ENCODE results near the gene VAV2.

Gene VAV2

GRCh38 chr9:133824802-133825186, 167.3 kb downstream of the VAV2 start:
- peaks cover 12% of the 10 kb centered on the region for H3K36me3 ChIP-seq (ENCODE audit: low read depth)
- no peak overlapping the region for H3K27ac ChIP-seq (ENCODE audit: poor library complexity, severe bottlenecking)
- TF ChIP-seq CTCF (IDR thresholded peaks at IDR 0.05; ENCODE audit: poor library complexity, severe bottlenecking): no peak
- H3K4me1 ChIP-seq (ENCODE audit: insufficient read depth, poor library complexity, severe bottlenecking): no peaks in the 10 kb centered on the region
- ATAC-seq (ENCODE audit: low read depth) (no peak), DNase-seq (ENCODE audit: low spot score) (no peak)
- no peak overlapping the region for H3K4me3 ChIP-seq (ENCODE audit: severe bottlenecking)
- H3K27me3 ChIP-seq (ENCODE audit: insufficient read depth, poor library complexity, severe bottlenecking): no peaks in the 10 kb centered on the region
- no peaks in the 10 kb centered on the region for H3K9me3 ChIP-seq (ENCODE audit: severe bottlenecking)

- H3K4me1 ChIP-seq (ENCODE audit: insufficient read depth, poor library complexity, severe bottlenecking): no peaks in the 10 kb centered on the region
- DNase-seq (ENCODE audit: low spot score) (no peak), ATAC-seq (ENCODE audit: low read depth) (no peak)
- H3K27me3 ChIP-seq (ENCODE audit: insufficient read depth, poor library complexity, severe bottlenecking): no peaks in the 10 kb centered on the region
- peaks cover 8% of the 10 kb centered on the region for H3K36me3 ChIP-seq (ENCODE audit: low read depth)
- no peaks in the 10 kb centered on the region for H3K9me3 ChIP-seq (ENCODE audit: severe bottlenecking)
- H3K27ac ChIP-seq (ENCODE audit: poor library complexity, severe bottlenecking): no peak overlapping the region
- H3K4me3 ChIP-seq (ENCODE audit: severe bottlenecking): no peak overlapping the region
- no peak for TF ChIP-seq CTCF (IDR thresholded peaks at IDR 0.05; ENCODE audit: poor library complexity, severe bottlenecking)
Observed at GRCh38 chr9:133824106-133824801, 167.9 kb downstream of the VAV2 start.

GRCh38 chr9:133823189-133824105, 168.7 kb downstream of the VAV2 start:
- DNase-seq (ENCODE audit: low spot score): no peak
- TF ChIP-seq CTCF (IDR thresholded peaks at IDR 0.05; ENCODE audit: poor library complexity, severe bottlenecking): no peak
- Histone ChIP-seq H3K4me1 (ENCODE audit: insufficient read depth, poor library complexity, severe bottlenecking) (no peaks in the 10 kb centered on the region), H3K27me3 (ENCODE audit: insufficient read depth, poor library complexity, severe bottlenecking) (no peaks in the 10 kb centered on the region), H3K36me3 (ENCODE audit: low read depth) (peaks cover 3% of the 10 kb centered on the region), H3K9me3 (ENCODE audit: severe bottlenecking) (no peaks in the 10 kb centered on the region), H3K27ac (ENCODE audit: poor library complexity, severe bottlenecking) (no peak overlapping the region), H3K4me3 (ENCODE audit: severe bottlenecking) (no peak overlapping the region)
- ATAC-seq (ENCODE audit: low read depth): no peak

GRCh38 chr9:133822430-133823065, 169.6 kb downstream of the VAV2 start:
- peaks cover 8% of the 10 kb centered on the region for H3K36me3 ChIP-seq (ENCODE audit: low read depth)
- no peak for TF ChIP-seq CTCF (IDR thresholded peaks at IDR 0.05; ENCODE audit: poor library complexity, severe bottlenecking)
- no peak for ATAC-seq (ENCODE audit: low read depth)
- H3K4me3 ChIP-seq (ENCODE audit: severe bottlenecking): no peak overlapping the region
- H3K9me3 ChIP-seq (ENCODE audit: severe bottlenecking): no peaks in the 10 kb centered on the region
- H3K4me1 ChIP-seq (ENCODE audit: insufficient read depth, poor library complexity, severe bottlenecking): no peaks in the 10 kb centered on the region
- no peak overlapping the region for H3K27ac ChIP-seq (ENCODE audit: poor library complexity, severe bottlenecking)
- no peaks in the 10 kb centered on the region for H3K27me3 ChIP-seq (ENCODE audit: insufficient read depth, poor library complexity, severe bottlenecking)
- no peak for DNase-seq (ENCODE audit: low spot score)
